ENCODE results near the gene FUNDC2. TPM values are rescaled to one million over a fixed set of nuclear protein-coding genes. Genes with fewer than 3 reads are reported as not detected.

FUNDC2 gene
- total and polyA plus RNA-seq, 4 donors, result 85.3 to 168 (median 99.2) TPM

- Histone ChIP-seq H3K36me3 (ENCODE audit: control insufficient read depth in 1 of 2, insufficient read depth in 2 of 2, low read length in 1 of 2) (peaks cover 0 to 3% of the 10 kb centered on the region in 2 donors), H3K27ac (ENCODE audit: low read depth in 1 of 2, low read length in 2 of 2) (peak overlapping the region in 1 of 2 donors; percentile 90), H3K4me3 (ENCODE audit: low read length in 2 of 2) (peak overlapping the region; percentile 33 to 79), H3K4me1 (ENCODE audit: control insufficient read depth in 1 of 2, insufficient read depth in 2 of 2, low read length in 2 of 2) (no peaks in the 10 kb centered on the region), H3K27me3 (ENCODE audit: control insufficient read depth in 1 of 2, insufficient read depth in 2 of 2, low read length in 1 of 2) (no peaks in the 10 kb centered on the region), H3K9me3 (ENCODE audit: control insufficient read depth, low read length) (no peaks in the 10 kb centered on the region)
- ATAC-seq (ENCODE audit: low FRiP score), result peak; percentile 35
- WGBS, 2 donors, result 0 to 40% methylated on average over 16 of the region's 16 CpGs
- intact Hi-C loops (cut with DNase I), result no loop called here
- DNase-seq, result peak in 1 of 2 donors; percentile 77
Measured at GRCh38 chrX:155070663-155070974, 44.0 kb downstream of the FUNDC2 start.

- Histone ChIP-seq H3K27me3 (ENCODE audit: control insufficient read depth in 1 of 2, insufficient read depth in 2 of 2, low read length in 1 of 2) (no peaks in the 10 kb centered on the region), H3K4me3 (ENCODE audit: low read length in 2 of 2) (peak within 1 kb of the TSS; percentile 42 to 79), H3K4me1 (ENCODE audit: control insufficient read depth in 1 of 2, insufficient read depth in 2 of 2, low read length in 2 of 2) (no peaks in the 10 kb centered on the region), H3K9me3 (ENCODE audit: control insufficient read depth, low read length) (no peaks in the 10 kb centered on the region), H3K27ac (ENCODE audit: low read depth in 1 of 2, low read length in 2 of 2) (peak within 1 kb of the TSS; percentile 20 to 90), H3K36me3 (ENCODE audit: control insufficient read depth in 1 of 2, insufficient read depth in 2 of 2, low read length in 1 of 2) (peaks cover 0 to 3% of the 10 kb centered on the region in 2 donors)
- 1 to 29% methylated on average over 43 to 81 of the region's 81 CpGs for WGBS, 2 donors
- ATAC-seq (ENCODE audit: low FRiP score) (peak; percentile 93), DNase-seq (peak; percentile 87 to 92)
- intact Hi-C loops (cut with DNase I), result no loop called here
Measured at GRCh38 chrX:155070975-155071693, 44.5 kb downstream of the FUNDC2 start, which contains the start of the genes BRCC3, CMC4 and MTCP1. BRCC3 (plus strand) TSS chrX:155071508; CDS start chrX:155071528, 20 bp downstream. CMC4 (minus strand) TSS chrX:155071136; CDS start chrX:155064023, 7,113 bp downstream. MTCP1 (minus strand) TSS chrX:155071136; CDS start chrX:155066010, 5,126 bp downstream.

DNA sequence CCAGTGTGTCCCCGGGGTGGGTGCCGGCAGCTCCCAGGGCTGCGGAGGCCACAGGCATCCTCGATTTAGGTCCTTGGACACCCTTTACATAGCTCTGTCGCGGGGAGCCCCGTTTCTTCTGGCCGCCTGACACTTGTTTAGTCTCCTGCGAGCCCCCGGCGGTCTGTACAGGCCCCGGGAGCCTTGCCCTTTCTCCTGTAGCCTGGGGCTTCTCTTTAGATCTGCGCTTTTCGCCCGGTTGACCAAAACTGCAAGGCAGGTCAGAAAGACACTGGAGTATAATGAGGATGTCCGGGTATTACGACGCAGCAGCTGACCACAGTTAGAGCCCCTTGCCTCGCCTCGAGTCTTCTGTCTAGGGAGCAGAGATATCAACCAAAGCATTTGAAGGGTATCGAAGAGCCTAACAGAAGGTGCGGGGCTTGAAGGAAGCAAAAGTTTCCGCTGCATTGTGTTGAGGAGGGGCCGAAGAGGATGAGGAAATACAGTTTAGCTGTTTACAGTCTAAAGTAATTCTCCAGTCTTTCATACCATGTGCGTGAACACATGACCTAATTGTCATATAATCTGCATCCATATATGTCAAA, 45.1 kb downstream of the FUNDC2 start:
- no peak for DNase-seq
- intact Hi-C loops (cut with DNase I), result no loop called here
- H3K27ac ChIP-seq (ENCODE audit: low read depth in 1 of 2, low read length in 2 of 2), result peak overlapping the region; percentile 20 to 41

GRCh38 chrX:155086202-155086840, 59.7 kb downstream of the FUNDC2 start:
- no peak for DNase-seq

More for the DNA sequence above, 45.1 kb downstream of the FUNDC2 start:
- Histone ChIP-seq H3K36me3 (ENCODE audit: control insufficient read depth in 1 of 2, insufficient read depth in 2 of 2, low read length in 1 of 2) (peaks cover 0 to 3% of the 10 kb centered on the region in 2 donors), H3K4me3 (ENCODE audit: low read length in 2 of 2) (peak overlapping the region; percentile 42 to 63), H3K27me3 (ENCODE audit: control insufficient read depth in 1 of 2, insufficient read depth in 2 of 2, low read length in 1 of 2) (no peaks in the 10 kb centered on the region), H3K4me1 (ENCODE audit: control insufficient read depth in 1 of 2, insufficient read depth in 2 of 2, low read length in 2 of 2) (no peaks in the 10 kb centered on the region), H3K9me3 (ENCODE audit: control insufficient read depth, low read length) (no peaks in the 10 kb centered on the region)
- 1 to 29% methylated on average over 25 of the region's 25 CpGs for WGBS, 2 donors
- ATAC-seq (ENCODE audit: low FRiP score), result no peak

DNA sequence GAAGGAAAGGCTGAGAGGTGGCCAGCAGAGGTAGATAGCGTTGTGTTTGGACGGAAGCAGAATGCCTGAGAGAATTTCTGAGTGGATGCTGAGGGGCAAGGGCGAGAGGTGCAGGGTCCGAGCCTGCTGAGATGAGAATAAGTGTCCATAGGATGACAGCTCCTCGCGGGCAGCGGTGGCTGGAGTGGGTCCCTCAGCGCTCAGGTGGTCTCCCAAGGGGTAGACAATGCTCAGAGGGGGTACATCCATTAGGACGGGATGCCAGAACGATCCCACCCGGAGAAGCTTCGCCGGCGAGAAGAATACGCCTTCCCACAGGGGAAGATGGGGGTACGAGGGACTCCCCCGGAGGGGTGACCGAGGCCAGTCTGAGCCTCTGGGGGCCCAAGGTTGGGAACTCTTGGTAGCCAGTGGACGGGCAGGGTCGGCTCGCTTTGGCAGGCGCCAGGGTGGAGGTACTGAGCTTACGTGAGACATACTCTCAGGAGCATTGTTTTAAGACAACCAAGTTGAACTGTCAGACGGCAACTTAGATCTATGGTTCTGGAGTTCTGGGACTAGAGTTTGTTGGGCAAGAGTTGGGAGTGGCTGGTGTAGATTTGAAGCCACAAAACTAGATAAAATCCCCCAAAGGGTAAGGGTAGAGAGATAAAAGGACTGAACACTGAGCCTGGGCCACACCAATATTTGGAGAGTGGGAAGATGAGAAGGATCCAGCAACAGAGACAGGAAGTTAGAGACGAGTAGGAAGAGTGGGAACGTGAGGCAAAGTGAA, 60.5 kb downstream of the FUNDC2 start:
- Histone ChIP-seq H3K4me1 (ENCODE audit: control insufficient read depth in 1 of 2, insufficient read depth in 2 of 2, low read length in 2 of 2) (no peaks in the 10 kb centered on the region), H3K4me3 (ENCODE audit: low read length in 2 of 2) (no peak overlapping the region), H3K27me3 (ENCODE audit: control insufficient read depth in 1 of 2, insufficient read depth in 2 of 2, low read length in 1 of 2) (no peaks in the 10 kb centered on the region), H3K9me3 (ENCODE audit: control insufficient read depth, low read length) (no peaks in the 10 kb centered on the region), H3K27ac (ENCODE audit: low read depth in 1 of 2, low read length in 2 of 2) (no peak overlapping the region), H3K36me3 (ENCODE audit: control insufficient read depth in 1 of 2, insufficient read depth in 2 of 2, low read length in 1 of 2) (peaks cover 0 to 2% of the 10 kb centered on the region in 2 donors)
- DNase-seq (no peak), ATAC-seq (ENCODE audit: low FRiP score) (no peak)
- intact Hi-C loops (cut with DNase I), result loop anchor here in 1 of 2 donors (10.0 kb wide), 1 partner anchor 102 kb away; no protein-coding TSS in a partner anchor
- 87 to 97% methylated on average over 26 of the region's 26 CpGs for WGBS, 2 donors

More at GRCh38 chrX:155086202-155086840, 59.7 kb downstream of the FUNDC2 start:
- intact Hi-C loops (cut with DNase I), result loop anchor here in 1 of 2 donors (10.0 kb wide), 1 partner anchor 102 kb away; no protein-coding TSS in a partner anchor
- Histone ChIP-seq H3K36me3 (ENCODE audit: control insufficient read depth in 1 of 2, insufficient read depth in 2 of 2, low read length in 1 of 2) (peaks cover 0 to 2% of the 10 kb centered on the region in 2 donors), H3K27ac (ENCODE audit: low read depth in 1 of 2, low read length in 2 of 2) (no peak overlapping the region), H3K4me3 (ENCODE audit: low read length in 2 of 2) (no peak overlapping the region), H3K9me3 (ENCODE audit: control insufficient read depth, low read length) (no peaks in the 10 kb centered on the region), H3K4me1 (ENCODE audit: control insufficient read depth in 1 of 2, insufficient read depth in 2 of 2, low read length in 2 of 2) (no peaks in the 10 kb centered on the region), H3K27me3 (ENCODE audit: control insufficient read depth in 1 of 2, insufficient read depth in 2 of 2, low read length in 1 of 2) (no peaks in the 10 kb centered on the region)
- WGBS, 2 donors, result 64 to 80% methylated on average over 19 to 24 of the region's 24 CpGs
- no peak for ATAC-seq (ENCODE audit: low FRiP score)

GRCh38 chrX:155094468-155095061, 67.9 kb downstream of the FUNDC2 start:
- intact Hi-C loops (cut with DNase I), result no loop called here
- Histone ChIP-seq H3K9me3 (ENCODE audit: control insufficient read depth, low read length) (no peaks in the 10 kb centered on the region), H3K36me3 (ENCODE audit: control insufficient read depth in 1 of 2, insufficient read depth in 2 of 2, low read length in 1 of 2) (no peaks in the 10 kb centered on the region), H3K27ac (ENCODE audit: low read depth in 1 of 2, low read length in 2 of 2) (no peak overlapping the region), H3K4me3 (ENCODE audit: low read length in 2 of 2) (no peak overlapping the region), H3K4me1 (ENCODE audit: control insufficient read depth in 1 of 2, insufficient read depth in 2 of 2, low read length in 2 of 2) (no peaks in the 10 kb centered on the region), H3K27me3 (ENCODE audit: control insufficient read depth in 1 of 2, insufficient read depth in 2 of 2, low read length in 1 of 2) (no peaks in the 10 kb centered on the region)
- no peak for DNase-seq
- WGBS, 2 donors, result 32 to 33% methylated on average over 4 of the region's 4 CpGs
- no peak for ATAC-seq (ENCODE audit: low FRiP score)

- DNase-seq (no peak), ATAC-seq (ENCODE audit: low FRiP score) (no peak)
- no peaks in the 10 kb centered on the region for H3K4me1 ChIP-seq (ENCODE audit: control insufficient read depth in 1 of 2, insufficient read depth in 2 of 2, low read length in 2 of 2)
- intact Hi-C loops (cut with DNase I), result no loop called here
- 75 to 99% methylated on average over 2 of the region's 2 CpGs for WGBS, 2 donors
- no peak overlapping the region for H3K4me3 ChIP-seq (ENCODE audit: low read length in 2 of 2)
- no peaks in the 10 kb centered on the region for H3K36me3 ChIP-seq (ENCODE audit: control insufficient read depth in 1 of 2, insufficient read depth in 2 of 2, low read length in 1 of 2)
- no peak overlapping the region for H3K27ac ChIP-seq (ENCODE audit: low read depth in 1 of 2, low read length in 2 of 2)
- no peaks in the 10 kb centered on the region for H3K27me3 ChIP-seq (ENCODE audit: control insufficient read depth in 1 of 2, insufficient read depth in 2 of 2, low read length in 1 of 2)
- no peaks in the 10 kb centered on the region for H3K9me3 ChIP-seq (ENCODE audit: control insufficient read depth, low read length)
Measured at GRCh38 chrX:155105919-155106318, 79.3 kb downstream of the FUNDC2 start.

GRCh38 chrX:155108427-155108826, 81.8 kb downstream of the FUNDC2 start:
- H3K27me3 ChIP-seq (ENCODE audit: control insufficient read depth in 1 of 2, insufficient read depth in 2 of 2, low read length in 1 of 2), result no peaks in the 10 kb centered on the region
- H3K4me3 ChIP-seq (ENCODE audit: low read length in 2 of 2), result no peak overlapping the region
- H3K27ac ChIP-seq (ENCODE audit: low read depth in 1 of 2, low read length in 2 of 2), result no peak overlapping the region
- no peak for DNase-seq
- H3K4me1 ChIP-seq (ENCODE audit: control insufficient read depth in 1 of 2, insufficient read depth in 2 of 2, low read length in 2 of 2), result no peaks in the 10 kb centered on the region
- intact Hi-C loops (cut with DNase I), result no loop called here
- no peak for ATAC-seq (ENCODE audit: low FRiP score)
- H3K36me3 ChIP-seq (ENCODE audit: control insufficient read depth in 1 of 2, insufficient read depth in 2 of 2, low read length in 1 of 2), result no peaks in the 10 kb centered on the region
- no peaks in the 10 kb centered on the region for H3K9me3 ChIP-seq (ENCODE audit: control insufficient read depth, low read length)
